HG02970 (cell line): Measurements from ENCODE around the gene SMARCA2.

Source experiments
- ATAC-seq: cut with Tn5 transposase; IDR thresholded peaks from one replicate; pipeline ENCODE4 v1.9.1; 2021; ENCODE audit warnings: mild to moderate bottlenecking, moderate library complexity, moderate number of reproducible peaks; ENCODE audit not compliant: unreplicated experiment, low FRiP score

Gene SMARCA2

DNA sequence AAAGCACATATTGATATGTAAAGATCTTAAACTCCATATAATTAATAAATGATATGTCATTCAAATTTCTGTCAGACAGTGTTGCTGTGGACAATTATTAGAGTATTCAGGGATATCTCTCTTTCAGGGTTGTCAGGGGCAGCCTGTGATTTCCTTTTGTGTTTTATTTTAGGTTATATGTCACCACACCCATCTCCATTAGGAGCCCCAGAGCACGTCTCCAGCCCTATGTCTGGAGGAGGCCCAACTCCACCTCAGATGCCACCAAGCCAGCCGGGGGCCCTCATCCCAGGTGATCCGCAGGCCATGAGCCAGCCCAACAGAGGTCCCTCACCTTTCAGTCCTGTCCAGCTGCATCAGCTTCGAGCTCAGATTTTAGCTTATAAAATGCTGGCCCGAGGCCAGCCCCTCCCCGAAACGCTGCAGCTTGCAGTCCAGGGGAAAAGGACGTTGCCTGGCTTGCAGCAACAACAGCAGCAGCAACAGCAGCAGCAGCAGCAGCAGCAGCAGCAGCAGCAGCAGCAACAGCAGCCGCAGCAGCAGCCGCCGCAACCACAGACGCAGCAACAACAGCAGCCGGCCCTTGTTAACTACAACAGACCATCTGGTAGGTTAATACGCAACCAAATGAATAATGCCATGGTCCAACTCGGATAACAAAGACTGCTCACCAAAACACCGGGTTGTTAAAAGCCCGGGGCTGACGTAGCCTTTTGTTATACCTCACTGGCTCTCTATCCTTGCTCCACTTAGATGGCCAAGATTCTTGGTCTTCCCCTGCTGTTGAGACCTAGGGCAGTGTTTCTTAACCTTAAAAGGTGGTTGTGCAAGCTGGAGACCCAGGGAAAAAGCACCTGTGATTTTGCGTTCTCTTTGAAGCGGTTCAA, 24.4 kb downstream of the SMARCA2 start:
- no peak for ATAC-seq

DNA sequence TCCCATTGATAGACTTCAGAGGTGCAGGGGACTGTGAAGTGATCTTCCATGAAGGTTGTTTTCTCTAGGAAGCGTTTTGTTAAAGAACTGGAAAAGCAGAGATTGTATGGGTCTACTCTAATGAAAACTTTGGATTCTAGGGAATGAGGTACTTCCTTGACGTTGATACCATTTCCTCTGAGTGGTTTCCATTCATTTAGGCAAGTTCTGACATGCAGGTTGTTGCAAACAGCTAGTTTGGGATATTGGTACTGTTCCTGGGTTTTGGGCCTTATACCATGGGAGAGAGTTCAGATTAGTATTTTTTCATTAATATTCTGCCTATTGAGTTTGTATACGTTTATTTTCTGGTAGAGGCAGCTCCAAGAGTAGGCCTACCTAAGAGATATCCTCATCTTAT, 25.7 kb downstream of the SMARCA2 start:
- no peak for ATAC-seq

DNA sequence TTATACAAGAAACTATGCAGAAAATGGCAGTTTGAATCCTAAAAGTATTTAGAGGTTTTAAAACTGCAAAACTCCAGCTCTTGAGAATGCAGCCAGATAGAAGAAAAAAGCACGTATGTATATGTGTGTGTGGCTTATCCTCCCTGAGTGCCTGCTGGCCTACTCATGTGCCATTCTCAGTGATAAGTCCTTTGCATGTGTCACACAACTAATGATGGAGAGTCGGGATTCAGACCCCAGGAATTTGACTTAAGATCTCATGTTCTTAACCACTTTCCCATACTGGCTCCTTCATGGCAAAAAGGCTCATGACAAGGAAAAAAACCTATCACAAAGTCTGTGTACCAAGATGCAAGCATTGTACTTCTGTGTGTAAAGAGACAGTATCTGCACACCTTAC, 26.6 kb downstream of the SMARCA2 start:
- ATAC-seq = no peak

DNA sequence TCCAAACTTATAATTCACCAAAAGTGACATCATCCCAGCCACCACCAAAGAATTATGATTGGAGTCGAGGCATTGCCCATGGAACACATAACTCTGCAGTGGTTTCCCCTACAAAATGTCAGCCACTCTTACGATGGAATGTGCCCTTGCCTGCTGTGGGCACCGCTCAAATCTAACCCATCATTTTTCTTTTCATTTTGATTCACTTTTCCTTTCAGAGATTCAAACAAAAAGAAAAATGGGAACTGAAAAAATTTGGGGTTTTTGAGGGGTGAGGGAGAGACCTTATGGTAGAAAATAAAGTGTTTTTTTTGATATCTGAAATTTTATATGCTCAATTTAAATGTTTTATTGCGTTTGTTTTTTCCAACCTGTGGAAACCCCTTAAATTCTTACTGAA, 28.1 kb downstream of the SMARCA2 start:
- no peak for ATAC-seq

DNA sequence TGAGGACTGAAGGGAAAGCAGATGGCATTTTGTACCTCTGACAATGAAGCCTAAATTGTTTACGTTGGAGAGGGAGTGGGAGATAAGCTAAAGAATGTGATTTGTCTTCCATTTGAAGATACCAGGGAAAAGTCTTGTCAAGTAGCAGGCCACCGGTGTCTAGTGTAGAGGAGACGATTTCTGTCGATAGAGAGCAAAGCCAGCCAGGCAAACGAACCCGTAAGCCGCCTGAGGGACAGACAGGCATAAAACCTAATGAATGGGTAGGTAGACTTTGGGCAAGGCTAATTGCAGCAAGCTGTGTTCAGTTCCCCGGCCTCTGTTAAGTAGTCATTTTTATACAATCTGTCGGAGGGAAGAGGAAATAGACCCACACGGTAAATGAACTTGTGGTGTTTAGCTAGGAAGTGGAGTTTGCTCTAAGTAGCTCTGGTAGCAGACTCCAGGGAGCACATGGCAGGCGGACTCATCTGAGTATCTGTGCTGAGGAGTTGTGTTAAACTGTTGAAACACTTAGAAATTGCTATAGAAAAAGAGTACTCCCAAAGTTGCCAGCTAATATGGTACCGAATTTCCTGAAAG, 28.8 kb downstream of the SMARCA2 start:
- no peak for ATAC-seq

DNA sequence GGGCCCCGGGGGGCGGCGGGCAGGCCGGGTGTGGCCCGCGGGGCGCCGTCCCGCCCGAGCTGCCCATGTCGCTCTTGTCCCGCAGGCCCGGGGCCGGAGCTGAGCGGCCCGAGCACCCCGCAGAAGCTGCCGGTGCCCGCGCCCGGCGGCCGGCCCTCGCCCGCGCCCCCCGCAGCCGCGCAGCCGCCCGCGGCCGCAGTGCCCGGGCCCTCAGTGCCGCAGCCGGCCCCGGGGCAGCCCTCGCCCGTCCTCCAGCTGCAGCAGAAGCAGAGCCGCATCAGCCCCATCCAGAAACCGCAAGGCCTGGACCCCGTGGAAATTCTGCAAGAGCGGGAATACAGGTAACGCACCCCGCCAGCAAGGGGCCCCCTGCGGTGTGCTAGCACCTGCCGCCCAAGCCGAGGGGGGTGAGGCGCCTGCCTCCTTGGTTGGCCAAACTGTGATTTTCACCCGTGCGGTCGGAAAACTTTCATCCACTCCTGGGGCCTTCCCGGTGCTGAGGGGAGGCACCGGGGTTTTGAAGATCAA, 32.1 kb downstream of the SMARCA2 start:
- no peak for ATAC-seq

DNA sequence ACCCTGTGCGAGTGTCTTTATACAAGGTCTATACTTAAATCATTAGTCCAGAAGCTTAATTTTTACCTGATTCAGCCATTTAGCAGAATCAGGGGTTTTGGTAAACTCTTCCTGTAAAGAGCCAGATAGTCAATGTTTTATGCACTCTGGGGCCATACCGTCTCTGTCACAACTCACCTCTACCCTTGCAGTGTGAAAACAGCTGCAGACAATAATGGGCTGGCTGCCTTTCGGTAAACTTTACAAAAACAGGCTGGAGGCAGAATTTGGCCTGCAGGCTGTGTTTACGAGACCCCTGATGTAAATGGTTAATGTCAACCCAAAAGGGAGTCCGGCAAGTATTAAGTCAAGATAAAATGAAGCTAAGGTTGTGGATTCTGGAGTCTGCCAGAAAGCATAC, 32.8 kb downstream of the SMARCA2 start:
- ATAC-seq = no peak

DNA sequence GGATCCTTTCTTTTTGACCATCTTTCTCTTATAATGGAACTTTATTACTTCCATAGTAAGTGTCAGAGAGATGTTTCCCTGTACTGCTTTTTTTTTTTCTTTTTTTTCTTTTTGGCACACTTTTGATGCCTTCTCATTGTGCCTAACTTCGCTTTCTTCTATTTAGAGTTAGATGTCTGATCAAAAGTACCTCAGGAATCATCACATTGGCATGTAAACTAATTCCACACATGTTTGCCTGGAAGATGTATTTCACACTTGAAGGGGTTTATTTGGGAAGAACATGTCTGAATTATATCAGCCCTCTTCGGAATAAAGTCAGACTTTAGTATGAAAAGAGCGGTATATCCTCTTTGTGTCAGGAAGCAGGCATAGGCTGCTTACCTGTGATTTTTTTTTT, 35.1 kb downstream of the SMARCA2 start:
- no peak for ATAC-seq

DNA sequence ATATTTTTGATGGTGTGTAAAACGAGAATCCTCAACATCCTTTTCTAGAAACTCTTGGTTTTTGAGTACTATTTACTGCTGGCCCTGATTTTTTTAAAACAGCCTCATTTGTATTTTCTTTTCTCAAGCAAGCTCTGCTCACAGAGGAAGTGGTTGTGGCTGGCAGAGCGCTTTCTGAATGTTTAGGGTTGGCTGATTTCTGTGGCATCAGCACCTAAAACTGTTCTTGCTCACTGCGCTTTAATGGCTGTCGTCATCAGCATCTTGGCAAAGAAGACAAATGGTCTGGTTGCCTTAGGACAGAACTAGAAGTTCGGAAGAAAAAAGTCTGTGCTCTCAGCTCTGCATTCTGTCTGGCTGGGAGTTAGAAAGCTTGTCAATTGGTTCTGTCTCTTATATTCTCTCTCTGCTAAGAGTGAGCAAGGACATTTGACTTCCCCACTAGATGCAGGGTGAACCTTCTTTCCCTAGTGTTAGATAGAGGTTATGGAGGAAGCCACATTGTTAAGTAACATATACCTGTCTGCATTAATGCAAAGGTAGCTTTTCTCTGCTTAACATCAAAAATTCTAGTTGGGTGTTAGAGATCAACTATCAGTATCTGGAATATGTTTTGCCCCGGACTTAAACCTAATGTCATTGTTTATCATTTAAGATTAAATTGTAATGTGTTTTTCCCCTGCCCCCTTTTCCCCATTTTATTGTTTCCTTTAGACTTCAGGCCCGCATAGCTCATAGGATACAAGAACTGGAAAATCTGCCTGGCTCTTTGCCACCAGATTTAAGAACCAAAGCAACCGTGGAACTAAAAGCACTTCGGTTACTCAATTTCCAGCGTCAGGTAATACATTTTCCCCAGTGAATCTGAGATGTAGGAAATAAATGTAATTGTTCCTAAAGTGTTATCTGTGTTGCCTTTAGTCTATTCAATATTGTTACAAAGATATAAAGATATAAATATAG, 39.0 kb downstream of the SMARCA2 start:
- peak; percentile 87 for ATAC-seq

DNA sequence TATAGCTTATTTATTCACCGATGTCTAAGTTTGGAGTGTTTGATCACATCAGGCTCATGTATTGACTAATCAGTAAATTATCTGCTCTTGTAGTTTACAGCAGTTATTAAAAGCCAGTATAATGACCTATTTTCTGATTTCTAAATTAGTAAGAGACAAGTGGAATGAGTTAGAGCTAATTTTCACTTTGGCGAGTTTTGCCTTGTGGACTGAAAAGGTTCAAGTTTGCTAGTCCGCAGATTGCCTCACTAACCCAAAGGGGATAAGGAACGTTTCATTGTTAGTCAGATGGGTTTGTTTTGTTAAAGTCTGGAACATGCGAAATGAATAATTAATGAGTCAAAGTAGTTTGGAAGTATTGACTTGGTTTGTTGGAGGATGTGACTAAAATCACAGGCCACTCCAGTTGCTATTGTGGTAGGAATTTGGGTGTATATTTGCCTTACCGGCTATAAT, 40.1 kb downstream of the SMARCA2 start:
- no peak for ATAC-seq

DNA sequence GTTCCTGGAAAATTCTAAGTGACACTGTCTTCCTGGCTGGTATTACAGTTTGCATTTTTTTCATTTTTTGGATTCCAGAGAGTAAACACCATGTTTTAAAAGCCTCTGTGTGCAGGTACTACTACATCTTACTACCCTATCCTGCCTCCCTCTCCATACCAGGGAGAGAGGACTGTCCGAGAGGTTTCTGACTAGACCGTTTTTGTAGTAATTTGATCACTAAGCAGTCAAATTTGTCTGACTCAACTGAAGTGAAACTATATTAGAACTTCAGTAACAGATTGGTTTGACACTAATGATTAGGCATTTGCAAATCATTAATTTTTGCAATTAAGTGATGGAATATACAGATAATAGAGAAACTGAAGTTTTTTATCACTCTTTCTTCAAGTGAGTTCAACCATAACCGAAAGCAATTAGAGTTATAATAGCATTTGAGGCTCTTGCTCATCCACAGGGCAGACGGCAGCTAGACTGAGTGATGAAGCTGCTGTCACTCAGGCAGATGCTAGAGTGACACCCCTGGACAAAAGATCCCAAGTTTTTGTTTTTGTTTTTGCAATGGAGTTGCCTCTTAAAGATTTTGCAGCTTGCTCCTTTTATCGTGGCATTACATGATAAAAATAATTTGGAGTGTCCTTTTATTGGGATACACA, 44.3 kb downstream of the SMARCA2 start:
- ATAC-seq = no peak

DNA sequence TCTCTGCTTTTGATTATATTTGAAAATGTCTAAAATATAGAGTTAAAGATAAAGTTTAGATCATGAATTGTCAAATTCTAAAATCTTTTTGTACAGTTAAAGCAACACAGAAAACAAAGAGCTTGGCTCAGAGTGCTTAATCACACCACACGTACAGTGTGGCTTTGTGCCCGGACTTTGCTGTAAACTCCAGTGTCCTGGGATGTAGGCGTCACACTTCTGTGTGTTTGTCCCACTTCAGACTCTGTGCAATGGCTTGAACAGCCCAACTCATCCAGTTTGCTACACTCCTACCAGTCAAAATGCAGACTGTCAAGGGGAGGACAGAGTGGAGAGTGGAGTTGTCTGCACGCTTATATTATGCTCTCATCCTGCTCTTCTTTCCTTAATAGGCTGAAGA, 45.3 kb downstream of the SMARCA2 start:
- no peak for ATAC-seq

DNA sequence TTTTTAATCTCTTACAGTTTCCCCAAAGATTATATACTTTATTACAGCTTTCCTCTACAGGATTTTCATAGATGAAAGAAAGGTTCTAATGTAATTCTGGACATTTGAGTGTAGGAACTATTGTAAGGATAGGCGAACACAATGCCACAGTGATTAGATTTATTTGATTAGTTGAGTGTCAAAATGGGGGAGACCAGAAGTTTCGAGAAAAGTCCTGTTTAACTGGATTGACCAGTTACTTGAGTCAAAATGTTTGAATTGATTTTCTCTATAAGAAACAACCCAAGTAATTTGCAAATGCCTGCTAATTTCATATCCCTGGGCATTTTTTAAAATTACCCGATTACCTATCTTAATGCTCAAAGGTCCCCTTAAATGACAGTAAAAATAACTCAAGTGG, 50.6 kb downstream of the SMARCA2 start:
- no peak for ATAC-seq

DNA sequence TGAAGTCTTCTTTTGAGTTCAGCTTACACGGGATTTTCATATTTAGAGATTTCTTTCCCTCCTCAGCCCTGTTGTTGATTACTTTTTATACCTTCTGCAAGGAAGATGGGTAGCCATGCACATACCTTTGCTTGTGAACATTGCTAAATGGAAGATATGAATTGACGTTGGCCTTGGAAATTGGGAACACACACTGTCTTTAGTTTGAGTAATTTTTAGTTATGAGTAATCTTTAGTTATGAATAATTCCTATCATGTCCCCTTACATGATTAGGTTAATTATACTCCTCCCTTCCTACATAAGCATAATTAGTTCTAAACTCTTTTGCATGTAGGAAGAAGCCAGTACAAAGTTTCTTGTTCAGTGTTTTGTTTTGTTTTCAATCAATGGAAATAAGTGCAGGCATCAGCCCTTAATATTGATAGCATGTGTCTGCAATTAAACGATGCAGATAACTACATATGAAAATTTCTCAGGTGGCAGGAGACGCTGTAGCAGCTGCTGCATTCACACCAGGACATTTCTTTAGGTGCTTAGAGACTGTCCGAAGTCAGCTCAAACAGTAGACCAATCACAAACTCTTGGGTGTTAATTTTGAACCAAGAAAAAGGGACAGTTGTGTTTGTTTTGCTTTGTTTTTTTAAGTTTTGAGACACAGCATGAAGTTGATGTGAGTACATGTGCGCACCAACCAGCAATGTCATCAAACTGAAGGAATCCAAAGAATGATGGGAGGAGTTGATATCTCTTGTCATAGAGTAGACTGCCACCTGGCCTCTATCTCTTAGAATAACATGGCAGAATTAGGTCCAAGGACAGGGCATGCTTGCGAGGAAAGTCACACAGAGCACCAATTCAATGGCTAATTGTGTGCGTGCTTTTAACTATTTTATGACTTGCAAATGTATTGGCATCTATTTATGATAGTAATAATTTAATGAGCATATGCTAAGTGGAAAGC, 51.4 kb downstream of the SMARCA2 start:
- ATAC-seq = no peak

DNA sequence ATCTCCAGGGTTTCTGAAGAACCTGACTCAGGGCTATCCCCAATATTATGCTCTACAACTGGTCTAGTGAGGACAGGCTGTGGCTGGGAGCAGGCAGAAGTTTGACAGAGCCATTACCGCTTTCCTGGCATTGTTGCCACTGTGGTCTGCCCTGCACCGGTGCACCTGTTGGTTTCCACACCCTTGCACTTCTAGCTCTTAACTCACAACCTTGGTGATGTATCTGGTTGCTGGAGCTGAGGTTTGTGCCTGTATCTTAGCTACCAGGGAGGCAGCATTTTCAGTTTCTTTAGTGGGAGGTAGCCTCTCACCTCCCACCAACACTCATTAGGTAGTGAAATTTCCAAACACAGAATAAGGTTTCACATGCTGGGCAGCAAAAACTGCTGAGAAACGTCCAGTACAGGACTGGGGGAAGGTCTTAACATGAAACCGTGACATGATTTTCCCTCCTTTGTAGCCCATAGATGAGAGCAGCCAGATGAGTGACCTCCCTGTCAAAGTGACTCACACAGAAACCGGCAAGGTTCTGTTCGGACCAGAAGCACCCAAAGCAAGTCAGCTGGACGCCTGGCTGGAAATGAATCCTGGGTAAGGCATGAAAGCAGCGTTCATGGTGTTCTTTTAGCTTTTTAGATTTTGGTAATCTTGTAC, 57.7 kb downstream of the SMARCA2 start:
- no peak for ATAC-seq

DNA sequence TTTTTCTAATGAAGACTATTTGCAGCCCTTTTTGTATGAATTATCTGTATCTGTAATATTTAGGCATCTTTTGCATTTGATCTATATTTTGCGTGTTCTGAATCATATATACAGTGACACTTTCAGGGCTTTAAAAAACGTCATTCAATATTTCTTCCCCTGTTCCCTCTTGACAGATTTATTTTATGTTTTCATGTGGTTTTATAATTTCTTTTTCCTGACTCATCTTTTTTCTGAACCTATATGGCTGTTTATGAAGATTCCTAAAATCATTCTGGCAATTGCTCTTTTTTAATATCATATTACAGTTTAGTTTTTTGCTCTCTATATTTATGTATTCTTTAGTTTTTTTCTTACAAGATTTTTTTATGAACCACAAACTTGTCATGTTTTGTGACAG, 67.6 kb downstream of the SMARCA2 start:
- no peak for ATAC-seq

DNA sequence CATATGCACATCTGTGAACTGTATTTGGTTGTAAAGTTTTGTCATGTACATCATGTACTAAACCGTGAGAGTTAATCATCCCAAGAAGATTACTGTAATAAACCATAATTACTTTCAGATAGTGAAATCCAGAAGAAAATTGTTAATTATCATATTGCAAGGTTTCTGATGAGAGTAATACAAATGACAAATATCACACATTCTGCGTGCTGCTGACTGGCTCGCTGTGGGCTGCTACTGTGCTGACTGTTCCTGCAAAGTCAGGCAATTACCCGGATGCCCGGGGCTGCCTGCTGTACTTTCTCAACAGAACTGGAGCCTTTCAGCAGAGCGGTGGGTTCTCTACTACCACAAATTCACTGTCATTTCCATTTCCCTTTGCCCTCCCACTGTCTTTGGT, 68.3 kb downstream of the SMARCA2 start:
- ATAC-seq = no peak

DNA sequence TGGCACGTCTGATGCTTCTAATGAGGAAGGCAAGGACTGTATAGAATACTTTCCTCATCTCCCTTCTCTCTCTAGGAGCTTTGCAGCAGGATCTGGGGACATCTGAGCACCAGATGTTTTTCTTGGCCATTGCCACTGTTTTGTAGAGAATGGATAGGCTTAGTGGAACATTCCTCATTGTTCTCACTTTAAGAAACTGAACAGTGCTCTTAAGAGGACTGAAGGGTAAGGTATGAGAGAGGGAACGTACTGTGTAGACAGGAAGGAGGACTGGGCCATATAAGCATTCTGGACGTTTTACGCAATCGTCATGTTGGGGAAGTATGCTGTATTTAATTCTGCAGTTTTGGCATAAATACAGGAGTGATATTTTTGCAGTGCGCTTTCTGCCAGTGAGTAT, 70.6 kb downstream of the SMARCA2 start:
- no peak for ATAC-seq

DNA sequence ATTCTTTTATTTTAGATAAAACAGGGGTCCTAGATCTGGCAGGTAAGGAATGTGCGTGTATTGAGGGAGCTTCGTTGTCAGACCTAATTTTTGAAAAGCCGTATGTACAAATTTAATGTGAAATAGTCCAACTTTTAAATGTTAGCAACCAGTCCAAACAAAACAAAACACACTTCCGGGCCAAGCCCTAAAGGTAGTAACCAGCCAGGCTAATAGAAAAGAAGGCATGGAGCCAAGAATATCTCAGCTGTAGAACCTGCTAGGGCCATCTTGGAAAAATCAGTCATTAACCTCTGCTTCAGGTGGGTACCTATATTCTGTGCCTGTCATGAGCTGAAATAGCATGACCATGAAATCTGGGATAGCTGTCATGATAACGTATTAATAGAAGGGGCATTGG, 71.0 kb downstream of the SMARCA2 start:
- no peak for ATAC-seq
